Subcutaneous adipose tissue (tissue), 4 donors: ENCODE measurements around the gene EEF1A2. TPM values are rescaled to one million over a fixed set of nuclear protein-coding genes. Genes with fewer than 3 reads are reported as not detected.

Experiments used
- CTCF ChIP-seq: fragments of 450-650 bp; IDR thresholded peaks from one replicate; pipeline ENCODE4 v1.5.1; 2016; ENCODE audit warnings: low read depth, mild to moderate bottlenecking, control low read depth, antibody characterized with exemption, moderate library complexity
- total RNA-seq, 4 donors: library from RNA; depleted of rRNA; stranded (reverse); fragments of >200 nt; gene quantifications; one replicate each; pipeline ENCODE4 v1.1.0, GENCODE V29; 2016

Gene EEF1A2
- total RNA-seq, 4 donors from 2014 or later: not detected

- TF ChIP-seq CTCF: no peak
These were observed 24.2 kb upstream of the EEF1A2 start for GRCh38 chr20:63522981-63523611.

- no peak for TF ChIP-seq CTCF
These were observed 23.4 kb upstream of the EEF1A2 start for GRCh38 chr20:63522091-63522868.

GRCh38 chr20:63521602-63522001 is 22.7 kb upstream of the EEF1A2 start:
- no peak for TF ChIP-seq CTCF

GRCh38 chr20:63520934-63521601 is 22.2 kb upstream of the EEF1A2 start:
- TF ChIP-seq CTCF: no peak

- TF ChIP-seq CTCF: no peak
These were observed 21.6 kb upstream of the EEF1A2 start, which contains the start of gene PPDPF for GRCh38 chr20:63520504-63520933. Gene PPDPF (plus strand): TSS chr20:63520765. CDS start chr20:63521309, 544 bp downstream.

- TF ChIP-seq CTCF: no peak
These were observed 21.0 kb upstream of the EEF1A2 start for GRCh38 chr20:63519668-63520503.
